Measurements from ENCODE around the gene HGFAC.

The HGFAC gene

DNA sequence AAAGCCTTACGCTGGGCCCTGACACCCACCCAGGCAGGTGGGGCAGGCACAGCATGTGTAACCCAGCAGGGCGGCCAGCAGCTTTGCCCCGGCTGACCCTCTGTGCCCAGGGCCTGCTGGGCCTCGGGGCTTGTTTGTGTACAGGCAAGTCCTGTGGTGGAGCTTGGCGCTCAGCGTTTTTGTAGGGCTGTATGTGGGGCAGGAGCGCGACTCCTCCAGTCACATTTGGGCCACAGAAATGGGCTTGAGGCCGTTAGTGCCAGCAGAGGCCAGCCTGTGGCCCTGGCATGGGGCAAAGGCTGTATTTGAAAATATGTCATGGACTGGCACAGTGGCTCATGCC lies 14.7 kb upstream of the HGFAC start:
- no peak for DNase-seq

GRCh38 chr4:3427706-3428446 lies 13.9 kb upstream of the HGFAC start:
- DNase-seq: no peak

DNA sequence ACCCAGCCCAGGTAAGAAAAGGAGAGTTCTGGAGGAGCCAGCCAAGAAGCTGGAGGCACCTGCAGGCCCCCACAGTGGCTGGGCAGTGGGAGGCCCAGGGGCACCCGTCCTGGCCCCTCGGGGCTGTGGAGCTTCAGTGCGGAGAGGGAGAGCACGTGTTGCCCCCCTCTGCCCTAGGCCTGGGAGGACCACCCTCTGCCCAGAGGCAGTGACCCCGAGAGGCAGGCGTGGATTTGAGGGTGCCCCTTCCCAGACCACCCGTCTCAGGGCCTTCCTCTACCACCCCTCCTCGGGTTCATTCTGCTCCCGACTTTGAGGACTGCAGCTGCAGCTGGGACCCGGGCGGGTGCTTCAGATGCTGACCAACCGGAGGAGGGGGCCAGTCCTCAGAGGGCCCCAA lies 12.1 kb upstream of the HGFAC start:
- DNase-seq: no peak

DNA sequence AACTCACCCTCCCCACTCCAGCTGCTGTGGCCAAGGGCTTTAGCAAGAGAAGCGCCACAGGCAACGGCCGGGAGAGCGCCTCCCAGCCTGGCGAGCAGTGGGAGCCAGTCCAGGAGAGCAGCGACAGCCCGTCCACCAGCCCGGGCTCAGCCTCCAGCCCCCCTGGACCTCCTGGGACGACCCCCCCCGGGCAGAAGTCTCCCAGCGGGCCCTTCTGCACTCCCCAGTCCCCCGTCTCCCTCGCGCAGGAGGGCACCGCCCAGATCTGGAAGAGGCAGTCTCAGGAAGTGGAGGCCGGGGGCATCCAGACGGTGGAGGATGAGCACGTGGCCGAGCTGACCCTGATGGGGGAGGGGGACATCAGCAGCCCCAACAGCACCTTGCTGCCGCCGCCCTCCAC lies 11.2 kb upstream of the HGFAC start:
- DNase-seq: no peak

GRCh38 chr4:3431446-3431993 lies 10.2 kb upstream of the HGFAC start:
- DNase-seq: no peak

- DNase-seq: no peak
Measured at GRCh38 chr4:3432381-3432790, 9.4 kb upstream of the HGFAC start.

DNA sequence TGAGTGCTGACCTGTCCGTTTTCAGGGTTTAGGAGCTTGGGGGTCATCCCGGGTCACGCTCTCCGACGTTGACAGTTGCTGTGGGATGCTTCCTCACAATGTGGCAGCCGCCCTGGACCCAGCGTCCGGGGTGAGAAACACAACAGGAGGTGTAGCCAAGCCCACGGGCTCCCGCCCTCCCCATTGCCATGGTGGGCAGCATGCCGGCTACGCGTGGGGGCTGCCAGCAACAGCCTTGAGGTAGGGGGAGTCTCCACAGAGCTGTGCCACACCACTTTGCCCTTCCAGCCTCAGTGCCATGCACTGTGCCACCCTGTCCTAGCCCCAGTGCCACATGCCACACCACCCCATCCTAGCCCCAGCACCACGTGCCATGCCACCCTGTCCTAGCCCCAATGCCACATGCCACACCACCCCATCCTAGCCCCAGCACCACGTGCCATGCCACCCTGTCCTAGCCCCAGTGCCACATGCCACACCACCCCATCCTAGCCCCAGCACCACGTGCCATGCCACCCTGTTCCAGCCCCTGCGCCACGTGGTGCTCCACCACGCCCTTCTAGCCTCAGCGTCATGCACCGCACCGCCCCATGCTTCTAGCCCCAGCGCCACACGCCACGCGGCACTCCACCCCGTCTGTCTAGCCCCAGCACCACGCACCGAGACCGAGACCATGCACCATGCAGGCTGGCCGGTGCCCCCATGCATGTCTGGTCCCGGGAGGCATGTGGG lies 8.5 kb upstream of the HGFAC start:
- no peak for DNase-seq

GRCh38 chr4:3434881-3435685 lies 6.7 kb upstream of the HGFAC start:
- no peak for DNase-seq

DNA sequence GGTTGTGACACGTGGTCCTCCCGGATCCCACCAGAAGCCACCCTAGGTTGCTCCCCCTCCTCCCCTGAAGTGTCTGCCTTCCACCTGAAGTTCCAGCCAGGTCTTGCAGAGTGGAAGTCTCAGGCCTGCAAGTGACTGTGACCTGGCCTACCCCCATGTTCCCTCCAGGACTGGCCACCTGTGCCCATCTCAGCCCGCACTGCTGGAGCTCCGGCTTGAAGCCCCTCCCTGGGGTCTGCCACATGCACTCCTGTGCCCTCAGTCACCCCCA lies 6.1 kb upstream of the HGFAC start:
- DNase-seq: no peak

- DNase-seq: no peak
Measured at GRCh38 chr4:3436048-3436797, 5.5 kb upstream of the HGFAC start.

DNA sequence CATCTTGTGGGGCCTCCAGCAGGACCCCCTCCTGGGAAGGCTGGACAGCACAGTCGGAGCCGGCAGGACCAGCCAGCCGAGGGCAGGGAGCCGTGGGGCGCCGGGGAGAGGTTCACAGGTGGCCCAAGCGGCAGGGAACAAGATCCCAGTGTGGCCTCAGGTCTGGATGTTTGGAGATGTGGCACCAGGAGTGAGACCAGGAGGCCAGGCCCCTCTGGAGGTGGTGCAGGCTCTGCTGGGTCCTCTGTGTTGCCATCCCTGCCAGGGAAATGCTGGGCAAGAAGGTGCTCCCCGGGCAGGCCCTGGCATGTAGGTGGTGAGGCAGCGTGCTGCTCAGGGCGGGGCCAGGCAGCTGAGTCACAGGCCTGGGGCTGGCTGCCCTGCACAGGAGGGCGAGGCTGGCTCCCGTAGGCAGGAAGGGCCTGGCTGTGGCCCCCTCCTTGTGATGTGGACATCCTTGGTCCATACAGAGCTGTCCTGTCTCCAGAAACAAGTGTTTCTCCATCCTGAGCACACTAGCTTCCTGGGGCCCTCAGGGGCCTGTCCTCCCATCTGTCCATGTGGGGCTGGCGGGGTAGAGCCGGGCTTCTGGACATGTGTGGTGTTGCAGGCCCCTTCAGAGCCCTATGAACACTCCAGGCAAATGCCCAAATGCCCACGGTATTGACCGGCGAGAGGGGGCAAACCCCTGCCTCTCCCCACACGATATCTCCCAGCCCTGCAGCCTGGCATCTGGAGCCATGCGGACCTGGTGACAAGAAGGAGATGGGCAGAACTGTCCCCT lies 4.8 kb upstream of the HGFAC start:
- no peak for DNase-seq

DNA sequence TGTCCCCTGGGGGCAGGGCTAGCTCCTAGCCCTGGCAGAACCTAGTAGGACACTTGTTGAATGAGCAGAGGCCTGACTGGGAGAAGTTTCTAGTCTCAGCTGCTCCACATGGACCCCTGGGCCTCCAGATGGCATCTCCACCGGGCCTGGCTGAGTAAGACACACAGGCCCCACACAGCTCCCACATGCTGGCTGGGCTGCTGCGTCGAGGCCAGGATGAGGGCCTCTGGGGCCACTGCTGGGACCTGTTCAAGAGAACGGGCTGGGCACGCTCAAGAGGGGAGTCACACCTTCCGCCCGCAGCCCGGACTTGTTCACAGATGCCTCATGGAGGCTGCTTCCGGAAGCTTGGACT lies 4.2 kb upstream of the HGFAC start:
- no peak for DNase-seq

GRCh38 chr4:3437998-3438846 lies 3.5 kb upstream of the HGFAC start:
- no peak for DNase-seq

- DNase-seq: no peak
Measured at GRCh38 chr4:3438847-3439180, 3.0 kb upstream of the HGFAC start.

GRCh38 chr4:3439391-3439790 lies 2.4 kb upstream of the HGFAC start:
- no peak for DNase-seq

DNA sequence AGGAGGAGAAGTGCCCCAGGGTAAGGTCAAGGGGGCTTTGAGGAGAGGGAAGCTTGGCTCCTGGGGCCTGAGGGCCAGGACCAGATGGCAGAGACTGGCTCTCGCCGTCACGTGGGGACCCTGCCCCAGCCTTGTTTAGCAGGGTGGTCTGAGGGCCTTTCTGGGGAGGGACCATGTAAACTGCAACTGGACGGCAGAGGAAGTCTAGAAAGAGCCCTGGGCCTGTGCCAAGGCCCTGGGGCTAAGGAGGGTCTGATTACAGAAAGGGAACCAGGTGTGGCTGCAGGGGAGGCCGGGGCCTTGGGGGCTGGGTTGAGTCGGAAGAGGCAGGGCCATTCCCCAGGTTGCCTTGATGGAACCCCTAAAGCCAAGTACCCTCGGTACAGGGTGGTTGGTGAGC lies 1.8 kb upstream of the HGFAC start:
- DNase-seq: no peak

GRCh38 chr4:3440979-3441500 lies 728 bp upstream of the HGFAC start:
- no peak for DNase-seq

DNA sequence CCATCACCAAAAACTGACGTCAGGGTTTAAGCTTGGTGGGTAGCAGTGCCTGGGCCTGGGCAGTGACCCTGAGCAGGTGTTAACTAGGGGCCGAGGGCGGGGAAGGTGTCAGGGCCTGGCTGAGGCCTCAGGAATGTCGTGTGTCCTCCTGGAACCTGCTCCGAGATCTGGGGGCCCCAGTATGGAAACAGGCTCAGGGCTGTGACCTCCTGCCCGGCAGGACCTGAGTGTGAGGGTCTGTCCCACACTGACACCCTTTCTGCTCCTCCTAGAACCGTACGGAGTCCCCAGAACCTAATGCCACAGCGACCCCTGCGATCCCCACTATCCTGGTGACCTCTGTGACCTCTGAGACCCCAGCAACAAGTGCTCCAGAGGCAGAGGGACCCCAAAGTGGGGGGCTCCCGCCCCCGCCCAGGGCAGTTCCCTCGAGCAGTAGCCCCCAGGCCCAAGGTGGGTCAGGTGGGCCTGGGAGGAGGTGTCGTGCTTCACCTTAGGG lies 741 bp downstream of the HGFAC start:
- no peak for DNase-seq

DNA sequence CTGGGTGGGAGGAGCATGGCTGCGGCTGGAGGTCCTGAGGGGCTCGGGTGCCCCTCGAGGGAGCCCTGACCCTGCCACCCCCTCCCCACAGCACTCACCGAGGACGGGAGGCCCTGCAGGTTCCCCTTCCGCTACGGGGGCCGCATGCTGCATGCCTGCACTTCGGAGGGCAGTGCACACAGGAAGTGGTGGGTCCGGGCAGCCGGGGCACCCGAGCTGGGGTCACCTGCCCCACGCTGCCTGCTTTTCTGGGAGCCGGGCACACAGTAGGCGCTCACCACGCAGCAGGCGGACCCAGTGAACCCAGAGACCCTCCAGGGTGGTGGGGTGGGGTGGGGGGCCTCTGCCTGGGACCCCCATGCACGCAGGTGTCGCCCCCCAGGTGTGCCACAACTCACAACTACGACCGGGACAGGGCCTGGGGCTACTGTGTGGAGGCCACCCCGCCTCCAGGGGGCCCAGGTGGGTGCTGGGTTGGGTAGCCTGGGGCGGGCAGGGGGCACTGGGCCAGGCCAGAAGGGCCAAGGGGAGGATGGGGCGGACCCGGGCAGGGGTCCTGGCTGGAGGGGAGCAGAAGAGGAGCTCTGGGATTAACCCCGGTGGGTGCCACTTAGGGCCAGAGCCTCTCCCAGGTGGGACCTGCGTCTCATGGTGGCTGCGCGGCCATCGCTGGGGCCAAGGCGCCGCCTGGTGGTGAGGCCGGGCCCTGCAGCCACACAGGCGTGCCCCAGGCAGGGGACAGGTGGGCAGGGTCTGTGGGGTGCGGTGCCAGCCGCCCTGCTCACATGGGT lies 1.4 kb downstream of the HGFAC start:
- peak; percentile 16 to 80 (median 54) for DNase-seq

DNA sequence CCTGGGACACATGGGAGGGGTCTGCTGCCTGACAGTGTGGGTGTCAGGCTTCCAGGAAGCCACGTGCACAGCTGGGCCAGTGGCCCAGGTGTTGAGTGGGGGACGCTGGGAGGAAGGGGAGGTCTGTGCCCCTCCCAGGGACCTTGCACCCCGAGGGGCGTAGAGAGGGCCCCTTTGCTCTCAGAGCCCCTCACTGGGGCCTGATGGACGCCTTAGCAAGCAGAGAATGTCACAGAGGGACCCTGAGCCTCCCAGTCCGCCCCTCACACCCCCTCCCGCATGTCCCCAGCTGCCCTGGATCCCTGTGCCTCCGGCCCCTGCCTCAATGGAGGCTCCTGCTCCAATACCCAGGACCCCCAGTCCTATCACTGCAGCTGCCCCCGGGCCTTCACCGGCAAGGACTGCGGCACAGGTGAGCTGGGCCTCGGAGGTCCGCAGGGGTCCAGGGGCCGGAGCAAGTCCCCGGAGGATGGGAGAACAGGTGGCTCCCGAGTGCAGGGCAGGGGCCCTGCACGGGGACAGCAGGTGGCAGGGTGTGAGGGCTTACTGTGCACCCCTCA lies 2.1 kb downstream of the HGFAC start:
- DNase-seq: no peak

Measured in stimulated activated naive CD4-positive, alpha-beta T cell (primary cell).